ENCODE measurements around the gene PAAF1. TPM values are rescaled to one million over a fixed set of nuclear protein-coding genes. Genes with fewer than 3 reads are reported as not detected.

The PAAF1 gene
- total and polyA plus RNA-seq, 3 donors from 2014 or later: 44.0 to 65.5 (median 47.6) TPM

GRCh38 chr11:73950869-73951710, 74.3 kb downstream of the PAAF1 start, which contains the start of gene DNAJB13:
DNAJB13 (plus strand) TSS chr11:73951026; CDS start chr11:73951070, 44 bp downstream.
- no peak within 1 kb of the TSS for H3K4me3 ChIP-seq
- H3K27me3 ChIP-seq: no peaks in the 10 kb centered on the region
- intact Hi-C loops (cut with DNase I; ENCODE audit: low total_unique reads): no loop called here
- 87 to 88% methylated on average over 9 to 12 of the region's 12 CpGs for WGBS, 2 donors
- no peaks in the 10 kb centered on the region for H3K9me3 ChIP-seq
- TF ChIP-seq CTCF (IDR thresholded peaks at IDR 0.05) (no peak), POLR2A (IDR thresholded peaks at IDR 0.05) (no peak)
- H3K4me1 ChIP-seq: no peaks in the 10 kb centered on the region
- no peak within 1 kb of the TSS for H3K27ac ChIP-seq
- peak; percentile 71 for DNase-seq
- H3K36me3 ChIP-seq (ENCODE audit: low read depth, missing control alignments): no peaks in the 10 kb centered on the region

- Histone ChIP-seq H3K27me3 (no peaks in the 10 kb centered on the region), H3K4me1 (no peaks in the 10 kb centered on the region), H3K9me3 (no peaks in the 10 kb centered on the region), H3K36me3 (ENCODE audit: low read depth, missing control alignments) (no peaks in the 10 kb centered on the region), H3K27ac (no peak overlapping the region), H3K4me3 (no peak overlapping the region)
- WGBS, 2 donors: 96% methylated on average over 7 of the region's 7 CpGs
- TF ChIP-seq POLR2A (IDR thresholded peaks at IDR 0.05) (no peak), CTCF (IDR thresholded peaks at IDR 0.05) (no peak)
- intact Hi-C loops (cut with DNase I; ENCODE audit: low total_unique reads): no loop called here
- no peak for DNase-seq
These were observed 75.0 kb downstream of the PAAF1 start for GRCh38 chr11:73951797-73952196.

- Histone ChIP-seq H3K9me3 (no peaks in the 10 kb centered on the region), H3K4me1 (no peaks in the 10 kb centered on the region), H3K36me3 (ENCODE audit: low read depth, missing control alignments) (no peaks in the 10 kb centered on the region), H3K27ac (no peak overlapping the region), H3K27me3 (no peaks in the 10 kb centered on the region), H3K4me3 (no peak overlapping the region)
- TF ChIP-seq CTCF (IDR thresholded peaks at IDR 0.05): no peak
- TF ChIP-seq POLR2A (IDR thresholded peaks at IDR 0.05): no peak
- intact Hi-C loops (cut with DNase I; ENCODE audit: low total_unique reads): no loop called here
- 31 to 50% methylated on average over 22 to 26 of the region's 29 CpGs for WGBS, 2 donors
- no peak for DNase-seq
These were observed 80.3 kb downstream of the PAAF1 start for GRCh38 chr11:73956876-73957653.

GRCh38 chr11:73957654-73958361, 81.0 kb downstream of the PAAF1 start:
- H3K27me3 ChIP-seq: no peaks in the 10 kb centered on the region
- intact Hi-C loops (cut with DNase I; ENCODE audit: low total_unique reads): no loop called here
- H3K4me1 ChIP-seq: no peaks in the 10 kb centered on the region
- 35 to 56% methylated on average over 19 to 25 of the region's 25 CpGs for WGBS, 2 donors
- TF ChIP-seq POLR2A (IDR thresholded peaks at IDR 0.05) (no peak), CTCF (IDR thresholded peaks at IDR 0.05) (no peak)
- no peak overlapping the region for H3K4me3 ChIP-seq
- DNase-seq: no peak
- no peaks in the 10 kb centered on the region for H3K36me3 ChIP-seq (ENCODE audit: low read depth, missing control alignments)
- H3K9me3 ChIP-seq: no peaks in the 10 kb centered on the region
- H3K27ac ChIP-seq: no peak overlapping the region

All from testis (tissue), 3 donors.